ENCODE results near the gene SLC22A14. TPM values are rescaled to one million over a fixed set of nuclear protein-coding genes. Genes with fewer than 3 reads are reported as not detected.

Gene SLC22A14
- total and polyA plus RNA-seq, 9 of the 15 experiments (the other 6 are each of a cell fraction or from before 2014, with no cell fraction given) = 0.03 to 0.07 TPM; not detected in 7

DNA sequence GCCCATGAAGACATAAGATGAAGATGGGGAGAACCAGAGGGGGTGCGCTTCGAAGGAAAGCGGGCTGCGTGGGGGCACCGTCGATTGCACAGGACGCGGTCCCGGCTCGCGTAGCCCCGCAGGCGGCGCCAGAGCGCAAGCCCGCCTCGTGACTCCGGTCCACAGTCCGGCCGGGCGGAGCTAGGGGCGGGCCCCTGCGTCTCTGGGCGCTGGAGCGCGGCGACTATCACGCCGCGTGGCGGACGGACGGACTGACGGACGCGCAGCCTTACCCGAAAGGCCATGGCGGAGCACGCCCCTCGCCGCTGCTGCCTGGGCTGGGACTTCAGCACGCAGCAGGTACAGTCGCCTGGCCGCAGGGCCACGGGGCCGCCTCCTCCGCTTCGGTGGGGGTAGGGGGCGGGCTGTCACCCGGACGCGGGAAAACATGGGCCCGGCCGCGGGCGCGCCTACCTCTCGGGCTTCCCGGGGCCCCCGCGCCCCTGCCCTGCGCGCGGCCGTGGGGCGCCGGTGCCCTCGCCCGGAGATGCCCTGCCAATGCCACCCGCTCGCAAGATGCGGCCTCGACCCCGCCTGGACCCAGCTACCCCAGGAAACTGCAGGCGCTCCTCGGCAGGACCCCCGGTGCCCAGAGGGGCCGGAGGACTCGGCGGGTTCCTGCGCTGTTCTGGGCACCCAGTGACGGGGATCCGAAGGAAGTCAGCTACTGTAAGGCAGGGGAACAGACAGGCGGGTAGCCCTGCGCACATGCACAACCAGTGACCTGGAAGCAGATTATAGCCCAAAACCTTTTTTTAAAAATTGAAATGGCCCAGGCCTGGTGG lies 64.7 kb downstream of the SLC22A14 start, which contains the start of gene XYLB (continued):
- no peak for TF ChIP-seq CBX2 (IDR thresholded peaks at IDR 0.05; ENCODE audit: insufficient read depth, low read length, poor library complexity, severe bottlenecking)
- no peak for TF ChIP-seq ZNF354B (CRISPR knock-in tag; IDR thresholded peaks at IDR 0.05)
- TF ChIP-seq ZNF140 (CRISPR knock-in tag; IDR thresholded peaks at IDR 0.05) = no peak
- TF ChIP-seq, protein P1, sequence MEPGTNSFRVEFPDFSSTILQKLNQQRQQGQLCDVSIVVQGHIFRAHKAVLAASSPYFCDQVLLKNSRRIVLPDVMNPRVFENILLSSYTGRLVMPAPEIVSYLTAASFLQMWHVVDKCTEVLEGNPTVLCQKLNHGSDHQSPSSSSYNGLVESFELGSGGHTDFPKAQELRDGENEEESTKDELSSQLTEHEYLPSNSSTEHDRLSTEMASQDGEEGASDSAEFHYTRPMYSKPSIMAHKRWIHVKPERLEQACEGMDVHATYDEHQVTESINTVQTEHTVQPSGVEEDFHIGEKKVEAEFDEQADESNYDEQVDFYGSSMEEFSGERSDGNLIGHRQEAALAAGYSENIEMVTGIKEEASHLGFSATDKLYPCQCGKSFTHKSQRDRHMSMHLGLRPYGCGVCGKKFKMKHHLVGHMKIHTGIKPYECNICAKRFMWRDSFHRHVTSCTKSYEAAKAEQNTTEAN (CRISPR knock-in tag; IDR thresholded peaks at IDR 0.05) = peak; percentile 87; the same call in 1 of the 2 replicates
- TF ChIP-seq OTX1 (CRISPR knock-in tag; IDR thresholded peaks at IDR 0.05) = no peak
- 0 out of 2 replicates have a peak, but pooled peaks have one; percentile 50 for TF ChIP-seq ZNF766 (CRISPR knock-in tag; conservative IDR thresholded peaks at IDR 0.05)
- no peak for TF ChIP-seq TAF7 (tag; IDR thresholded peaks at IDR 0.05)
- TF ChIP-seq PML (IDR thresholded peaks at IDR 0.05; ENCODE audit: low read length) = 0 out of 2 replicates have a peak, but pooled peaks have one; percentile 31
- no peak for TF ChIP-seq FOXJ3 (CRISPR knock-in tag; IDR thresholded peaks at IDR 0.05)
- peak; percentile 95 for TF ChIP-seq EP400 (IDR thresholded peaks at IDR 0.05)
- TF ChIP-seq ZSCAN32 (CRISPR knock-in tag; IDR thresholded peaks at IDR 0.05) = no peak
- TF ChIP-seq, protein P2, sequence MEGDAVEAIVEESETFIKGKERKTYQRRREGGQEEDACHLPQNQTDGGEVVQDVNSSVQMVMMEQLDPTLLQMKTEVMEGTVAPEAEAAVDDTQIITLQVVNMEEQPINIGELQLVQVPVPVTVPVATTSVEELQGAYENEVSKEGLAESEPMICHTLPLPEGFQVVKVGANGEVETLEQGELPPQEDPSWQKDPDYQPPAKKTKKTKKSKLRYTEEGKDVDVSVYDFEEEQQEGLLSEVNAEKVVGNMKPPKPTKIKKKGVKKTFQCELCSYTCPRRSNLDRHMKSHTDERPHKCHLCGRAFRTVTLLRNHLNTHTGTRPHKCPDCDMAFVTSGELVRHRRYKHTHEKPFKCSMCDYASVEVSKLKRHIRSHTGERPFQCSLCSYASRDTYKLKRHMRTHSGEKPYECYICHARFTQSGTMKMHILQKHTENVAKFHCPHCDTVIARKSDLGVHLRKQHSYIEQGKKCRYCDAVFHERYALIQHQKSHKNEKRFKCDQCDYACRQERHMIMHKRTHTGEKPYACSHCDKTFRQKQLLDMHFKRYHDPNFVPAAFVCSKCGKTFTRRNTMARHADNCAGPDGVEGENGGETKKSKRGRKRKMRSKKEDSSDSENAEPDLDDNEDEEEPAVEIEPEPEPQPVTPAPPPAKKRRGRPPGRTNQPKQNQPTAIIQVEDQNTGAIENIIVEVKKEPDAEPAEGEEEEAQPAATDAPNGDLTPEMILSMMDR (IDR thresholded peaks at IDR 0.05 in 2 of 3, conservative IDR thresholded peaks at IDR 0.05 in 1 of 3; ENCODE audit: insufficient read depth in 2 of 3, low read depth in 1 of 3, low read length in 3 of 3) = peak; percentile 91 to 94 (median 93)
- peak; percentile 37 for TF ChIP-seq RBM25 (IDR thresholded peaks at IDR 0.05; ENCODE audit: low read depth, low read length, severe bottlenecking)
- TF ChIP-seq TAF15 (IDR thresholded peaks at IDR 0.05; ENCODE audit: low read depth, low read length) = no peak
- TF ChIP-seq PHF20 (IDR thresholded peaks at IDR 0.05; ENCODE audit: partially characterized antibody) = peak; percentile 63
- TF ChIP-seq ZNF699 (CRISPR knock-in tag; IDR thresholded peaks at IDR 0.05; ENCODE audit: insufficient replicate concordance) = no peak
- peak; percentile 6; the same call in 1 of the 2 replicates for TF ChIP-seq ZNF384 (IDR thresholded peaks at IDR 0.05; ENCODE audit: low read depth, low read length)
- no peak for TF ChIP-seq ELF1 (tag; IDR thresholded peaks at IDR 0.05)
- TF ChIP-seq ZBTB1 (CRISPR knock-in tag; IDR thresholded peaks at IDR 0.05; ENCODE audit: borderline replicate concordance, low read depth) = peak; percentile 77
- no peak for TF ChIP-seq SRSF9 (IDR thresholded peaks at IDR 0.05; ENCODE audit: borderline replicate concordance, low read depth, low read length)
- TF ChIP-seq NFE2L1 (tag; IDR thresholded peaks at IDR 0.05; ENCODE audit: borderline replicate concordance, low read depth) = no peak
- no peak for TF ChIP-seq BRD4 (IDR thresholded peaks at IDR 0.05)
- TF ChIP-seq ZNF778 (CRISPR knock-in tag; IDR thresholded peaks at IDR 0.05) = no peak
- peak; percentile 31 for TF ChIP-seq MEIS2 (IDR thresholded peaks at IDR 0.05; ENCODE audit: partially characterized antibody)
- TF ChIP-seq IRF2 (CRISPR knock-in tag; IDR thresholded peaks at IDR 0.05) = no peak
- no peak for TF ChIP-seq ZNF75A (CRISPR knock-in tag; IDR thresholded peaks at IDR 0.05)
- no peak for TF ChIP-seq MEF2A (IDR thresholded peaks at IDR 0.05; ENCODE audit: control insufficient read depth, low read depth, low read length)
- TF ChIP-seq HNRNPH1 (optimal IDR thresholded peaks at IDR 0.05; ENCODE audit: low read depth, low read length) = no peak

Measured in K562 (cell line).